Liver (tissue), 9 donors: ENCODE measurements around the gene TEX29. TPM values are rescaled to one million over a fixed set of nuclear protein-coding genes. Genes with fewer than 3 reads are reported as not detected.

Experiments used
- DNase-seq: peaks from one replicate; pipeline ENCODE4 v3.0.0-alpha.2; 2017; ENCODE audit warnings: low spot score
- H3K27ac ChIP-seq, 2 donors: one replicate each; pipeline ENCODE4 v1.7.0; 2013; ENCODE audit warnings: inconsistent platforms in 2 of 2, low read length in 2 of 2, control low read depth in 1 of 2, low read depth in 1 of 2, mild to moderate bottlenecking in 1 of 2
- H3K27me3 ChIP-seq, 4 donors: one replicate each; pipeline versions ENCODE4 v1.6.1 to v1.7.0; 2013; ENCODE audit warnings: low read length in 3 of 4, inconsistent platforms in 1 of 4, mild to moderate bottlenecking in 1 of 4, moderate library complexity in 1 of 4; ENCODE audit not compliant: control insufficient read depth in 4 of 4, insufficient read depth in 4 of 4
- H3K36me3 ChIP-seq, 4 donors: one replicate each; pipeline versions ENCODE4 v1.6.1 to v1.7.0; 2013; ENCODE audit warnings: low read length in 3 of 4, mild to moderate bottlenecking in 3 of 4, low read depth in 1 of 4, moderate library complexity in 1 of 4; ENCODE audit not compliant: control insufficient read depth in 4 of 4, insufficient read depth in 3 of 4
- H3K4me1 ChIP-seq, 4 donors: one replicate each; pipeline versions ENCODE4 v1.6.1 to v1.7.0; 2013; ENCODE audit warnings: low read length in 3 of 4, mild to moderate bottlenecking in 3 of 4, moderate library complexity in 1 of 4; ENCODE audit not compliant: control insufficient read depth in 4 of 4, insufficient read depth in 4 of 4
- H3K4me3 ChIP-seq, 3 donors: one replicate each; pipeline versions ENCODE4 v1.6.1 to v1.7.0; 2013; ENCODE audit warnings: low read length in 3 of 3, control low read depth in 1 of 3, low read depth in 1 of 3, mild to moderate bottlenecking in 1 of 3
- H3K9ac ChIP-seq, 2 donors: one replicate each; pipeline ENCODE4 v1.7.0; 2013; ENCODE audit warnings: low read length in 2 of 2, mild to moderate bottlenecking in 2 of 2, moderate library complexity in 2 of 2, control low read depth in 1 of 2, low read depth in 1 of 2
- H3K9me3 ChIP-seq, 4 donors: one replicate each; pipeline versions ENCODE4 v1.6.1 to v1.7.0; 2013; ENCODE audit warnings: low read length in 3 of 4; ENCODE audit not compliant: control insufficient read depth in 4 of 4
- EGR1 ChIP-seq, 2 donors: IDR thresholded peaks; 2 replicates each; pipeline ENCODE4 v1.6.1; 2016 to 2018; ENCODE audit warnings: antibody characterized with exemption in 2 of 2, low read depth in 2 of 2
- FOXA1 ChIP-seq: IDR thresholded peaks from 2 replicates; pipeline ENCODE4 v1.6.1; 2016; ENCODE audit warnings: antibody characterized with exemption
- FOXA2 ChIP-seq: IDR thresholded peaks from 2 replicates; pipeline ENCODE4 v1.6.1; 2016; ENCODE audit warnings: antibody characterized with exemption
- GABPA ChIP-seq, 2 donors: IDR thresholded peaks in 1 of 2; conservative IDR thresholded peaks in 1 of 2; 2 replicates each; pipeline ENCODE4 v1.6.1; 2016; ENCODE audit warnings: antibody characterized with exemption in 2 of 2, mild to moderate bottlenecking in 1 of 2, moderate library complexity in 1 of 2
- HNF4A ChIP-seq, 2 donors: conservative IDR thresholded peaks; 2 replicates each; pipeline ENCODE4 v1.6.1; 2016; ENCODE audit warnings: antibody characterized with exemption in 2 of 2, mild to moderate bottlenecking in 2 of 2
- HNF4G ChIP-seq: IDR thresholded peaks from 2 replicates; pipeline ENCODE4 v1.6.1; 2016; ENCODE audit warnings: antibody characterized with exemption
- JUND ChIP-seq, 2 donors: IDR thresholded peaks; 2 replicates each; pipeline ENCODE4 v1.6.1; 2016; ENCODE audit warnings: antibody characterized with exemption in 2 of 2
- NR2F2 ChIP-seq: IDR thresholded peaks from 2 replicates; pipeline ENCODE4 v1.6.1; 2016; ENCODE audit warnings: antibody characterized with exemption
- RAD21 ChIP-seq, 2 donors: IDR thresholded peaks; 2 replicates each; pipeline ENCODE4 v1.6.1; 2016; ENCODE audit warnings: antibody characterized with exemption in 2 of 2, mild to moderate bottlenecking in 2 of 2
- RXRA ChIP-seq, 2 donors: IDR thresholded peaks; 2 replicates each; pipeline ENCODE4 v1.6.1; 2017 to 2018; ENCODE audit warnings: antibody characterized with exemption in 2 of 2, mild to moderate bottlenecking in 1 of 2
- SP1 ChIP-seq: IDR thresholded peaks from 2 replicates; pipeline ENCODE4 v1.6.1; 2018; ENCODE audit warnings: antibody characterized with exemption, mild to moderate bottlenecking
- TAF1 ChIP-seq: conservative IDR thresholded peaks from 2 replicates; pipeline ENCODE4 v1.6.1; 2016; ENCODE audit warnings: antibody characterized with exemption, mild to moderate bottlenecking
- YY1 ChIP-seq: IDR thresholded peaks from 2 replicates; pipeline ENCODE4 v1.6.1; 2016; ENCODE audit warnings: antibody characterized with exemption, mild to moderate bottlenecking
- WGBS: extraction: QIAGEN DNeasy Blood & Tissue Kit; methylation state at CpG from one replicate; pipeline ENCODE4 v1.1.7; 2013; 5-methylcytosine and 5-hydroxymethylcytosine counted together
- polyA plus RNA-seq, 2 donors: library from polyadenylated mRNA; stranded (reverse) in 1 of 2; unstranded in 1 of 2; fragments of 200-250 nt in 1 of 2; fragments of >200 nt in 1 of 2; fragmentation: Nextera tagmentation in 1 of 2; extraction: Ambion mirVana in 1 of 2; gene quantifications; one replicate each; pipeline versions ENCODE4 v1.2.1 to v1.2.3, GENCODE V29; 2013 to 2015
- total RNA-seq, 2 donors: library from RNA; depleted of rRNA; stranded (reverse); fragments of >200 nt; gene quantifications; one replicate each; pipeline ENCODE4 v1.2.3, GENCODE V29; 2014
- TF ChIP-seq, protein P1 (sequence below): fragments of 150-350 bp; IDR thresholded peaks from 2 replicates; pipeline ENCODE4 v1.5.1; 2017; ENCODE audit warnings: improper control_type of control experiment, low read depth, low read length; ENCODE audit not compliant: missing input control
- TF ChIP-seq, protein P2 (sequence below): IDR thresholded peaks from 2 replicates; pipeline ENCODE4 v1.6.1; 2016; ENCODE audit warnings: antibody characterized with exemption
- TF ChIP-seq, protein P3 (sequence below): IDR thresholded peaks from 2 replicates; pipeline ENCODE4 v1.6.1; 2016; ENCODE audit warnings: antibody characterized with exemption
- donor health status: healthy.
- donor health status: healthy.
- donor health status: healthy.
- donor health status: healthy.
- donor health status: healthy.

Gene TEX29
- total and polyA plus RNA-seq, 4 donors: 0.17 TPM; not detected in 3

DNA sequence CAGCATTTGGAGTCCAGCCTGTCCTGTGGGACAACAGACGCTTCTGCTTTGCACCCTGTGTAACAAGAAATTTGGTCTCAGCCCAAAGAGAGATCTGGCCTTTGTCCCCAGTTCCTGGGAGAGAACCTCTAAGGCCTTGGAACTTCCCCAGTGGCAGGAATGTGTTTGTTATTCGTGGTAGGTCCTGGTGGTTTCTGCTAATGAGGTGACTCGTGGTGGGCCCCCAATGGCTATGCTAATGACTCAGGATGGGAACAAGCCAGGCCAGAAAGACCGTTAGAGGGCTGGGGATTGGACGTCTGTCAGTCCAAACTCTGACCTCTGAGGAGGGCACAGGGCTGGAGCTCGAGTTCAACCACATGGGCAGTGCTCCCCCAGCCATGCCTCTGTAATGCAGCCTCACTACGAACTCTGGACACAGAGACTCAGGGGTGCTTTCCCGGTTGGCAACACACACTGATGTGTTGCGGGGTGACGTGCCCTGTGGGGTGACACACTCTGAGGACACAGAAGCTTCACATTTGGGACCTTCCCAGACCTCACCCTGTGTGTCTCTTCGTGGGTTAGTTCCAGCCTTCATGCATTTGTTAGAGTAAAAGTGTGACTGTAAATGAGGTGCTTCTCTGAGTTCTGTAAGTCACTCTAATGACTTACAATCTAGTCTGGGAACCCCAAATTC is 38.9 kb downstream of the TEX29 start:
- Histone ChIP-seq H3K9me3 (no peaks in the 10 kb centered on the region), H3K27me3 (peaks cover 0 to 4% (median 0%) of the 10 kb centered on the region in 4 donors), H3K9ac (no peak overlapping the region), H3K27ac (no peak overlapping the region), H3K36me3 (no peaks in the 10 kb centered on the region), H3K4me1 (no peaks in the 10 kb centered on the region), H3K4me3 (no peak overlapping the region)
- TF ChIP-seq HNF4A (conservative IDR thresholded peaks at IDR 0.05) (peak in 1 of 2 donors; percentile 45), SP1 (no peak)
- 53% methylated on average over 11 of the region's 11 CpGs for WGBS
- DNase-seq: peak; percentile 22

DNA sequence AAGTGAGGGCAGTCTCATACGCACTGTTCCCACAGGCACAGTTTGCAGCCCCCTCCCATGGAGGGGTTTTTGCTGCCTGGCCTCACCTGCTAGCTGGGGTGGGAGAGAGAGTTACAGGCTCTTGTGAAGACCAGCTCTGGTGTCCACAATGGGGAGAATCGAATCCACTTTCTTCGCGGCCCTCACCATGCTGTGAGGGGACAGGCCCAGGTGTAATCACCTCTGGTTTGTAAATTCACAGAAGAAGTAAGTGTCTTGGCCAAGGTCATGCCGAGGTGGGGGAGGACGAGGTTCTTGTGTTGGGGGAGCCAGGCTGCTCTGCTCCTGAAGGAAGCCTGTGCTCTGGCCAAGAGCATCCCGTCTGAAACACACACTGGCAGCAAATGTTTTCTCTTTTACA is 39.5 kb downstream of the TEX29 start:
- DNase-seq: peak; percentile 17
- WGBS: 83% methylated on average over 7 of the region's 7 CpGs
- H3K4me3 ChIP-seq: no peak overlapping the region
- TF ChIP-seq, protein P1, sequence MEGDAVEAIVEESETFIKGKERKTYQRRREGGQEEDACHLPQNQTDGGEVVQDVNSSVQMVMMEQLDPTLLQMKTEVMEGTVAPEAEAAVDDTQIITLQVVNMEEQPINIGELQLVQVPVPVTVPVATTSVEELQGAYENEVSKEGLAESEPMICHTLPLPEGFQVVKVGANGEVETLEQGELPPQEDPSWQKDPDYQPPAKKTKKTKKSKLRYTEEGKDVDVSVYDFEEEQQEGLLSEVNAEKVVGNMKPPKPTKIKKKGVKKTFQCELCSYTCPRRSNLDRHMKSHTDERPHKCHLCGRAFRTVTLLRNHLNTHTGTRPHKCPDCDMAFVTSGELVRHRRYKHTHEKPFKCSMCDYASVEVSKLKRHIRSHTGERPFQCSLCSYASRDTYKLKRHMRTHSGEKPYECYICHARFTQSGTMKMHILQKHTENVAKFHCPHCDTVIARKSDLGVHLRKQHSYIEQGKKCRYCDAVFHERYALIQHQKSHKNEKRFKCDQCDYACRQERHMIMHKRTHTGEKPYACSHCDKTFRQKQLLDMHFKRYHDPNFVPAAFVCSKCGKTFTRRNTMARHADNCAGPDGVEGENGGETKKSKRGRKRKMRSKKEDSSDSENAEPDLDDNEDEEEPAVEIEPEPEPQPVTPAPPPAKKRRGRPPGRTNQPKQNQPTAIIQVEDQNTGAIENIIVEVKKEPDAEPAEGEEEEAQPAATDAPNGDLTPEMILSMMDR: no peak
- TF ChIP-seq SP1: no peak
- no peak for TF ChIP-seq EGR1 (IDR thresholded peaks at IDR 0.05; ENCODE audit: low read depth in 2 of 2)
- TF ChIP-seq FOXA2: no peak
- no peak for TF ChIP-seq GABPA (IDR thresholded peaks at IDR 0.05 in 1 of 2, conservative IDR thresholded peaks at IDR 0.05 in 1 of 2)
- TF ChIP-seq HNF4A (conservative IDR thresholded peaks at IDR 0.05): no peak
- no peak for TF ChIP-seq RXRA (IDR thresholded peaks at IDR 0.05)
- TF ChIP-seq, protein P2, sequence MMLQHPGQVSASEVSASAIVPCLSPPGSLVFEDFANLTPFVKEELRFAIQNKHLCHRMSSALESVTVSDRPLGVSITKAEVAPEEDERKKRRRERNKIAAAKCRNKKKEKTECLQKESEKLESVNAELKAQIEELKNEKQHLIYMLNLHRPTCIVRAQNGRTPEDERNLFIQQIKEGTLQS: no peak
- no peak for TF ChIP-seq YY1
- no peak for TF ChIP-seq TAF1
- no peak for TF ChIP-seq JUND (IDR thresholded peaks at IDR 0.05)
- TF ChIP-seq HNF4G: no peak
- TF ChIP-seq RAD21 (IDR thresholded peaks at IDR 0.05): no peak
- TF ChIP-seq, protein P3, sequence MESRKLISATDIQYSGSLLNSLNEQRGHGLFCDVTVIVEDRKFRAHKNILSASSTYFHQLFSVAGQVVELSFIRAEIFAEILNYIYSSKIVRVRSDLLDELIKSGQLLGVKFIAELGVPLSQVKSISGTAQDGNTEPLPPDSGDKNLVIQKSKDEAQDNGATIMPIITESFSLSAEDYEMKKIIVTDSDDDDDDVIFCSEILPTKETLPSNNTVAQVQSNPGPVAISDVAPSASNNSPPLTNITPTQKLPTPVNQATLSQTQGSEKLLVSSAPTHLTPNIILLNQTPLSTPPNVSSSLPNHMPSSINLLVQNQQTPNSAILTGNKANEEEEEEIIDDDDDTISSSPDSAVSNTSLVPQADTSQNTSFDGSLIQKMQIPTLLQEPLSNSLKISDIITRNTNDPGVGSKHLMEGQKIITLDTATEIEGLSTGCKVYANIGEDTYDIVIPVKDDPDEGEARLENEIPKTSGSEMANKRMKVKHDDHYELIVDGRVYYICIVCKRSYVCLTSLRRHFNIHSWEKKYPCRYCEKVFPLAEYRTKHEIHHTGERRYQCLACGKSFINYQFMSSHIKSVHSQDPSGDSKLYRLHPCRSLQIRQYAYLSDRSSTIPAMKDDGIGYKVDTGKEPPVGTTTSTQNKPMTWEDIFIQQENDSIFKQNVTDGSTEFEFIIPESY: no peak
- no peak for TF ChIP-seq NR2F2
- TF ChIP-seq FOXA1: no peak
- no peaks in the 10 kb centered on the region for H3K9me3 ChIP-seq
- H3K36me3 ChIP-seq: no peaks in the 10 kb centered on the region
- no peak overlapping the region for H3K27ac ChIP-seq
- H3K27me3 ChIP-seq: peaks cover 0 to 4% (median 0%) of the 10 kb centered on the region in 4 donors
- H3K4me1 ChIP-seq: no peaks in the 10 kb centered on the region
- H3K9ac ChIP-seq: no peak overlapping the region
